Stimulated activated CD4-positive, alpha-beta T cell treated with anti-CD3 and anti-CD28 coated beads, Interleukin-15, amount 100 ng/mL, for 1 hour (primary cell): ENCODE data around the gene MEG3.

Experiments
- DNase-seq, 2 donors: peaks; one replicate each; pipeline ENCODE4 v3.0.0-alpha.2; 2020; ENCODE audit warnings: low read depth in 1 of 2, low spot score in 1 of 2

Gene MEG3

GRCh38 chr14:100894416-100894815, 68.5 kb downstream of the MEG3 start:
- DNase-seq = no peak

- DNase-seq = no peak
These were observed 69.5 kb downstream of the MEG3 start for GRCh38 chr14:100895411-100895810.

GRCh38 chr14:100896369-100897060, 70.6 kb downstream of the MEG3 start:
- no peak for DNase-seq

- no peak for DNase-seq
These were observed 72.5 kb downstream of the MEG3 start for GRCh38 chr14:100898465-100898864.

GRCh38 chr14:100898935-100899883, 73.3 kb downstream of the MEG3 start:
- no peak for DNase-seq

- DNase-seq = no peak
These were observed 74.2 kb downstream of the MEG3 start for GRCh38 chr14:100899884-100900771.

- DNase-seq = no peak
These were observed 75.0 kb downstream of the MEG3 start for GRCh38 chr14:100900837-100901390.

- DNase-seq = no peak
These were observed 75.7 kb downstream of the MEG3 start for GRCh38 chr14:100901391-100902183.

- DNase-seq = no peak
These were observed 76.6 kb downstream of the MEG3 start for GRCh38 chr14:100902295-100903133.

- no peak for DNase-seq
These were observed 77.2 kb downstream of the MEG3 start for GRCh38 chr14:100903134-100903468.

GRCh38 chr14:100903672-100904185, 77.8 kb downstream of the MEG3 start, which contains the start of gene RTL1:
Gene RTL1, minus strand, starts transcription at chr14:100903722. Its CDS starts 18,934 bp downstream, at chr14:100884788.
- DNase-seq = no peak

GRCh38 chr14:100904307-100905087, 78.6 kb downstream of the MEG3 start:
- DNase-seq = no peak

GRCh38 chr14:100905166-100905565, 79.2 kb downstream of the MEG3 start:
- no peak for DNase-seq

- no peak for DNase-seq
These were observed 80.5 kb downstream of the MEG3 start for GRCh38 chr14:100906420-100906819.

GRCh38 chr14:100907240-100907639, 81.3 kb downstream of the MEG3 start:
- DNase-seq = no peak

GRCh38 chr14:100909439-100909838, 83.5 kb downstream of the MEG3 start:
- DNase-seq = no peak
